Gastroesophageal sphincter (tissue), 4 donors: Measurements from ENCODE around the gene NKX3-2. TPM values are rescaled to one million over a fixed set of nuclear protein-coding genes. Genes with fewer than 3 reads are reported as not detected.

Experiments used
- ATAC-seq: fragments of 150-250 bp; one replicate; pipeline ENCODE4 v1.9.1; 2016; ENCODE audit warnings: mild to moderate bottlenecking, moderate library complexity
- H3K27ac ChIP-seq, 4 donors: fragments of 200-600 bp; sonication (generic) in 3 of 4; 1 replicate in 3 of 4; 2 replicates in 1 of 4; pipeline ENCODE4 v1.5.1; 2016 to 2019
- H3K27me3 ChIP-seq: fragments of 200-600 bp; sonication (generic); one replicate; pipeline ENCODE4 v1.5.1; 2019
- H3K36me3 ChIP-seq, 2 donors: fragments of 200-600 bp; sonication (generic); one replicate each; pipeline ENCODE4 v1.5.1; 2019; ENCODE audit warnings: control low read depth in 1 of 2
- H3K4me1 ChIP-seq, 3 donors: fragments of 200-600 bp; sonication (generic); 1 replicate in 2 of 3; 2 replicates in 1 of 3; pipeline ENCODE4 v1.5.1; 2016 to 2019; ENCODE audit warnings: control low read depth in 2 of 3
- H3K4me3 ChIP-seq, 2 donors: fragments of 200-600 bp; sonication (generic); one replicate each; pipeline ENCODE4 v1.5.1; 2019; ENCODE audit warnings: mild to moderate bottlenecking in 1 of 2, moderate library complexity in 1 of 2
- H3K9me3 ChIP-seq, 3 donors: fragments of 200-600 bp; sonication (generic); one replicate each; pipeline ENCODE4 v1.5.1; 2017 to 2019; ENCODE audit warnings: control low read depth in 2 of 3
- EP300 ChIP-seq: sonication (generic); formaldehyde crosslinking; IDR thresholded peaks from one replicate; pipeline ENCODE4 v1.6.1; 2017; ENCODE audit warnings: antibody characterized with exemption, mild to moderate bottlenecking
- POLR2A ChIP-seq, 2 donors: fragments of 450-650 bp; IDR thresholded peaks; one replicate each; pipeline ENCODE4 v1.6.1; 2017; ENCODE audit warnings: antibody characterized with exemption in 2 of 2, mild to moderate bottlenecking in 2 of 2, moderate library complexity in 1 of 2
- POLR2AphosphoS5 ChIP-seq: sonication (generic); formaldehyde crosslinking; IDR thresholded peaks from one replicate; pipeline ENCODE4 v1.6.1; 2017; ENCODE audit warnings: antibody characterized with exemption
- WGBS, 2 donors: methylation state at CpG; one replicate each; pipeline ENCODE4 v1.1.5; 2018; ENCODE audit warnings: low coverage in 1 of 2; 5-methylcytosine and 5-hydroxymethylcytosine counted together
- total RNA-seq, 4 donors: library from RNA; depleted of rRNA; stranded (reverse); fragments of >200 nt; gene quantifications; one replicate each; pipeline ENCODE4 v1.1.0, GENCODE V29; 2016
- TF ChIP-seq, protein P1 (sequence below), 4 experiments: fragments of 200-600 bp in 2 of 4; fragments of 450-650 bp in 2 of 4; sonication (generic) in 1 of 4; IDR thresholded peaks; one replicate each; pipeline ENCODE4 v1.5.1; 2017 to 2019; ENCODE audit warnings: antibody characterized with exemption in 4 of 4, mild to moderate bottlenecking in 2 of 4, moderate library complexity in 2 of 4

NKX3-2 gene
- total RNA-seq, 4 donors from 2014 or later: 0.62 to 5.5 (median 3.0) TPM

DNA sequence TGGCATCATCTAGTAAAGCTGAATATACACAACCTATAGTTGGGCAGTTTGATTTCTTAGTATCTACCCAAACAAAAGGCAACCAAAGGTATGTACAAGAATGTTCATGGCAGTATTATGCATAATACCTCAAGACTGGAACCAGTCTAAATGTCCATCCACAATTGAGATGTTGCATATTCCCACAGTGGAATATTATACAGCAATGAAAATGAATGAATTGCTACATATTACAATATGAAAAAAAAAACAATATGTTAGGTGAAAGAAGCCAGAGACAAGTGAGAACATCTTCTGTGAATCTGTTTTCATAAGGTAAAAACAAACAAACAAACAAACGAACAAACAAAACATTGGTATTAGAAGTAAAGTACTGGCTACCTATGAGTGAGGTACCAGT is 48.6 kb downstream of the NKX3-2 start:
- TF ChIP-seq, protein P1, sequence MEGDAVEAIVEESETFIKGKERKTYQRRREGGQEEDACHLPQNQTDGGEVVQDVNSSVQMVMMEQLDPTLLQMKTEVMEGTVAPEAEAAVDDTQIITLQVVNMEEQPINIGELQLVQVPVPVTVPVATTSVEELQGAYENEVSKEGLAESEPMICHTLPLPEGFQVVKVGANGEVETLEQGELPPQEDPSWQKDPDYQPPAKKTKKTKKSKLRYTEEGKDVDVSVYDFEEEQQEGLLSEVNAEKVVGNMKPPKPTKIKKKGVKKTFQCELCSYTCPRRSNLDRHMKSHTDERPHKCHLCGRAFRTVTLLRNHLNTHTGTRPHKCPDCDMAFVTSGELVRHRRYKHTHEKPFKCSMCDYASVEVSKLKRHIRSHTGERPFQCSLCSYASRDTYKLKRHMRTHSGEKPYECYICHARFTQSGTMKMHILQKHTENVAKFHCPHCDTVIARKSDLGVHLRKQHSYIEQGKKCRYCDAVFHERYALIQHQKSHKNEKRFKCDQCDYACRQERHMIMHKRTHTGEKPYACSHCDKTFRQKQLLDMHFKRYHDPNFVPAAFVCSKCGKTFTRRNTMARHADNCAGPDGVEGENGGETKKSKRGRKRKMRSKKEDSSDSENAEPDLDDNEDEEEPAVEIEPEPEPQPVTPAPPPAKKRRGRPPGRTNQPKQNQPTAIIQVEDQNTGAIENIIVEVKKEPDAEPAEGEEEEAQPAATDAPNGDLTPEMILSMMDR (IDR thresholded peaks at IDR 0.05): no peak
- TF ChIP-seq POLR2A (IDR thresholded peaks at IDR 0.05): no peak
- TF ChIP-seq POLR2AphosphoS5: no peak
- TF ChIP-seq EP300: no peak
- Histone ChIP-seq H3K27ac (no peak overlapping the region), H3K4me3 (no peak overlapping the region), H3K36me3 (no peaks in the 10 kb centered on the region), H3K9me3 (no peaks in the 10 kb centered on the region), H3K27me3 (peaks cover 17% of the 10 kb centered on the region), H3K4me1 (no peaks in the 10 kb centered on the region)
- no peak for ATAC-seq
- WGBS, 2 donors: 100% methylated on average over 1 of the region's 1 CpG; no CpG with 5 or more reads in 1 of the 2 donors

DNA sequence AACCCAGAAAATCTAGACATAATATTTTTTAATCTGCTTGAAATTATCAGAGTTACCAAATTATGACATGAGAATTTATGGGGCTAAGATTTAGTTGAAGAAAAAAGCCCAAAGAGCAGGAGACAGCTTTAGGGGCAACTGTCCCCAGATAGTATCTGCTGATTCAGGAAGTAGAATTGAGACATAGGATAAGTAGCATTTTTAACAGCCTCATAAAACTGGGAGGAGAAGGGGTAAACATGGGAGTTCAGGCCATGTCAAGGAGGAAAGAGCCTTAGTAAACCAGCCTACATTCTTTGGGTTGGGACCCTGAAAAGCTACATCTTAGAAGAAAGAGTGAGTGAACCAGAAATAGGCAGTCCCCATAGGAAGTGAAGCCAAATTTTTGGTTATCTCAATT is 50.5 kb downstream of the NKX3-2 start:
- H3K27me3 ChIP-seq: peaks cover 21% of the 10 kb centered on the region
- no peak for TF ChIP-seq EP300
- no peaks in the 10 kb centered on the region for H3K4me1 ChIP-seq
- H3K27ac ChIP-seq: no peak overlapping the region
- no peaks in the 10 kb centered on the region for H3K36me3 ChIP-seq
- no peaks in the 10 kb centered on the region for H3K9me3 ChIP-seq
- ATAC-seq: no peak
- no peak overlapping the region for H3K4me3 ChIP-seq

DNA sequence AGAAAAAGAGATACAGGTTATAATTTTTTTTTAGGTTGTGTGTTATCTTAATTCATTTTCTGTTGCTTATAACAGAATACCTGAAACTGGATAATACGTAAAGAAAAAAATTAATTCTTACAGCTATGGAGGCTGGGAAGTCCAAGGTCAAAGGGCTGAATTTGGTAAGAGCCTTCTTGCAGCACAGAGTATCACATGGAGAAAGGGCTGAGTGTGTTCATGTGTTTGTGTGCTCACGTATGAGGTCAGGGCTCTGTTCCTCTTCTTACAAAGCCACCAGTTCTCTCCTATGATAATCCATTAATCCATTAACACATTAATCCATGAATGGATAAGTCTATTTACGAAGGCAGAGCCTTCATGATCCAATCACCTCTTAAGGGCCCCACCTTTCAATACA is 51.6 kb downstream of the NKX3-2 start:
- no peak overlapping the region for H3K27ac ChIP-seq
- peaks cover 26% of the 10 kb centered on the region for H3K27me3 ChIP-seq
- H3K36me3 ChIP-seq: no peaks in the 10 kb centered on the region
- no peak overlapping the region for H3K4me3 ChIP-seq
- WGBS, 2 donors: 80 to 84% methylated on average over 3 of the region's 3 CpGs
- TF ChIP-seq EP300: no peak
- TF ChIP-seq POLR2A (IDR thresholded peaks at IDR 0.05): no peak
- TF ChIP-seq POLR2AphosphoS5: no peak
- TF ChIP-seq, protein P1 (IDR thresholded peaks at IDR 0.05): no peak
- ATAC-seq: no peak
- H3K9me3 ChIP-seq: no peaks in the 10 kb centered on the region
- H3K4me1 ChIP-seq: no peaks in the 10 kb centered on the region

Other genes starting within 250 kb of the NKX3-2 start
- gene RAB28, start 60.2 kb downstream of the NKX3-2 start, total RNA-seq: 10 to 100 TPM; 14.8 to 25.7 (median 18.3) TPM
- 10 to 100 TPM; 34.6 to 45.3 (median 35.4) TPM for gene BOD1L1, start 83.2 kb upstream of the NKX3-2 start, total RNA-seq